Esophagus muscularis mucosa (tissue), 4 donors: ENCODE measurements around the gene HNRNPF. TPM values are rescaled to one million over a fixed set of nuclear protein-coding genes. Genes with fewer than 3 reads are reported as not detected.
A peak's percentile ranks its signal among the peaks of the same experiment; 100 is the strongest.
"Not testable (repeated sequence)": the region's sequence is repeated elsewhere in the genome, so short reads cannot be mapped to it uniquely, and the experiment has no call there.

Experiments used
- DNase-seq: peaks from one replicate; pipeline ENCODE4 v3.0.0-alpha.2; 2017; ENCODE audit errors: extremely low spot score
- H3K27ac ChIP-seq, 4 donors: fragments of 200-600 bp; sonication (generic); replicated peaks in 1 of 4; 1 replicate in 3 of 4; 2 replicates in 1 of 4; pipeline ENCODE4 v1.5.1; 2016 to 2019; ENCODE audit warnings: mild to moderate bottlenecking in 1 of 4
- H3K27me3 ChIP-seq, 4 donors: fragments of 200-600 bp; sonication (generic); one replicate each; pipeline versions ENCODE4 v1.5.1 to v1.6.0; 2016 to 2019
- H3K36me3 ChIP-seq, 4 donors: fragments of 200-600 bp; sonication (generic); one replicate each; pipeline ENCODE4 v1.5.1; 2016 to 2019
- H3K4me1 ChIP-seq, 4 donors: fragments of 200-600 bp; sonication (generic); one replicate each; pipeline ENCODE4 v1.5.1; 2016 to 2019
- H3K4me3 ChIP-seq, 4 donors: fragments of 200-600 bp; sonication (generic); 1 replicate in 2 of 4; 2 replicates in 2 of 4; pipeline ENCODE4 v1.5.1; 2016 to 2019; ENCODE audit warnings: mild to moderate bottlenecking in 4 of 4, moderate library complexity in 1 of 4
- H3K9me3 ChIP-seq, 4 donors: fragments of 200-600 bp; sonication (generic); 1 replicate in 3 of 4; 2 replicates in 1 of 4; pipeline ENCODE4 v1.5.1; 2016 to 2019
- CTCF ChIP-seq, 3 experiments: fragments of 200-600 bp in 2 of 3; fragments of 450-650 bp in 1 of 3; sonication (generic) in 2 of 3; IDR thresholded peaks; one replicate each; pipeline ENCODE4 v1.5.1; 2017 to 2019; ENCODE audit warnings: antibody characterized with exemption in 3 of 3, mild to moderate bottlenecking in 2 of 3, moderate library complexity in 1 of 3
- EP300 ChIP-seq: sonication (generic); formaldehyde crosslinking; IDR thresholded peaks from one replicate; pipeline ENCODE4 v1.6.1; 2017; ENCODE audit warnings: antibody characterized with exemption
- POLR2A ChIP-seq: fragments of 450-650 bp; IDR thresholded peaks from one replicate; pipeline ENCODE4 v1.6.1; 2017; ENCODE audit warnings: antibody characterized with exemption, moderate library complexity, mild to moderate bottlenecking, low read depth
- POLR2AphosphoS5 ChIP-seq, 2 donors: sonication (generic); formaldehyde crosslinking; IDR thresholded peaks; one replicate each; pipeline ENCODE4 v1.6.1; 2017; ENCODE audit warnings: antibody characterized with exemption in 2 of 2
- WGBS: methylation state at CpG from one replicate; pipeline ENCODE4 v1.1.5; 2018; 5-methylcytosine and 5-hydroxymethylcytosine counted together
- intact Hi-C: fragments of 100-400 bp; cut with DNase I; formaldehyde crosslinking; loops from one replicate; pipeline ENCODE4 v1.15.1; 2023
- total RNA-seq, 4 donors: library from RNA; depleted of rRNA; stranded (reverse); fragments of >200 nt; gene quantifications; one replicate each; pipeline versions ENCODE4 v1.1.0 to v1.2.1, GENCODE V29; 2016

HNRNPF gene
- 100 to 1,000 TPM; 113 to 243 (median 176) TPM for total RNA-seq

GRCh38 chr10:43408710-43409384 lies at the start of gene HNRNPF:
Gene HNRNPF (minus strand): TSS chr10:43409186. CDS start chr10:43387884, 21,302 bp downstream.
- Histone ChIP-seq H3K27ac (peak within 1 kb of the TSS; percentile 96 to 100 (median 100)), H3K4me3 (peak within 1 kb of the TSS; percentile 71 to 94 (median 90)), H3K4me1 (peaks cover 29 to 48% (median 41%) of the 10 kb centered on the region in 4 donors), H3K36me3 (peaks cover 0 to 4% (median under 1%) of the 10 kb centered on the region in 4 donors), H3K9me3 (no peaks in the 10 kb centered on the region), H3K27me3 (no peaks in the 10 kb centered on the region)
- TF ChIP-seq CTCF (IDR thresholded peaks at IDR 0.05) (peak in 1 of 3 experiments; percentile 8), POLR2AphosphoS5 (IDR thresholded peaks at IDR 0.05) (peak; percentile 98 to 99), EP300 (no peak), POLR2A (peak; percentile 92)
- intact Hi-C loops = no loop called here
- peak; percentile 98 for DNase-seq
- 0% methylated on average over 1 of the region's 68 CpGs for WGBS

- intact Hi-C loops = no loop called here
- no peak for TF ChIP-seq EP300
- no peak for TF ChIP-seq POLR2A
- TF ChIP-seq POLR2AphosphoS5 (IDR thresholded peaks at IDR 0.05) = no peak
- TF ChIP-seq CTCF (IDR thresholded peaks at IDR 0.05) = no peak
- Histone ChIP-seq H3K4me1 (peaks cover 16 to 29% (median 21%) of the 10 kb centered on the region in 4 donors), H3K27me3 (no peaks in the 10 kb centered on the region), H3K27ac (no peak overlapping the region), H3K4me3 (no peak overlapping the region), H3K36me3 (no peaks in the 10 kb centered on the region), H3K9me3 (no peaks in the 10 kb centered on the region)
- DNase-seq = no peak
- 68% methylated on average over 3 of the region's 3 CpGs for WGBS
Measured at GRCh38 chr10:43458227-43458626, 49.2 kb upstream of the HNRNPF start.

GRCh38 chr10:43456561-43456960 lies 47.6 kb upstream of the HNRNPF start:
- intact Hi-C loops, H3K36me3 ChIP-seq, DNase-seq, H3K9me3 ChIP-seq, H3K27me3 ChIP-seq: not testable (repeated sequence)
- H3K27ac ChIP-seq = peak overlapping the region; percentile 81 to 90 (median 84)
- peak overlapping the region in 2 of 4 donors; percentile 57 to 65 for H3K4me3 ChIP-seq
- WGBS = 96% methylated on average over 15 of the region's 15 CpGs
- H3K4me1 ChIP-seq = peaks cover 13 to 23% (median 20%) of the 10 kb centered on the region in 4 donors

- Histone ChIP-seq H3K27ac (peak overlapping the region in 3 of 4 donors; percentile 81 to 90 (median 86)), H3K4me1 (peaks cover 13 to 23% (median 20%) of the 10 kb centered on the region in 4 donors)
- H3K36me3 ChIP-seq, DNase-seq, H3K27me3 ChIP-seq, H3K4me3 ChIP-seq, intact Hi-C loops, H3K9me3 ChIP-seq: not testable (repeated sequence)
- WGBS = 92% methylated on average over 9 of the region's 9 CpGs
Measured at GRCh38 chr10:43454025-43454424, 45.0 kb upstream of the HNRNPF start.

GRCh38 chr10:43453266-43453831 lies 44.4 kb upstream of the HNRNPF start:
- peak overlapping the region in 1 of 4 donors; percentile 22 for H3K27ac ChIP-seq
- intact Hi-C loops = no loop called here
- WGBS = 88% methylated on average over 4 of the region's 4 CpGs

More at GRCh38 chr10:43453266-43453831, 44.4 kb upstream of the HNRNPF start:
- H3K27me3 ChIP-seq = no peaks in the 10 kb centered on the region
- no peak for DNase-seq
- no peaks in the 10 kb centered on the region for H3K36me3 ChIP-seq
- peaks cover 13 to 23% (median 20%) of the 10 kb centered on the region in 4 donors for H3K4me1 ChIP-seq
- TF ChIP-seq POLR2AphosphoS5 (IDR thresholded peaks at IDR 0.05) (no peak), EP300 (no peak), POLR2A (no peak), CTCF (IDR thresholded peaks at IDR 0.05) (no peak)
- no peaks in the 10 kb centered on the region for H3K9me3 ChIP-seq
- H3K4me3 ChIP-seq = no peak overlapping the region
